DOHH2 (cell line): ENCODE results near the gene CD302.

Experiments
- CTCF ChIP-seq: fragments of 200-600 bp; sonication (generic); IDR thresholded peaks from one replicate; pipeline ENCODE4 v1.5.1; 2014; ENCODE audit warnings: antibody characterized with exemption, mild to moderate bottlenecking, low read depth, low read length; ENCODE audit not compliant: poor library complexity, severe bottlenecking
- EZH2phosphoT487 ChIP-seq: fragments of 200-600 bp; sonication (generic); IDR thresholded peaks from 2 replicates; pipeline ENCODE4 v1.6.1; 2017; ENCODE audit warnings: borderline replicate concordance, mild to moderate bottlenecking, antibody characterized with exemption, low read length, moderate library complexity, mixed read lengths

DNA sequence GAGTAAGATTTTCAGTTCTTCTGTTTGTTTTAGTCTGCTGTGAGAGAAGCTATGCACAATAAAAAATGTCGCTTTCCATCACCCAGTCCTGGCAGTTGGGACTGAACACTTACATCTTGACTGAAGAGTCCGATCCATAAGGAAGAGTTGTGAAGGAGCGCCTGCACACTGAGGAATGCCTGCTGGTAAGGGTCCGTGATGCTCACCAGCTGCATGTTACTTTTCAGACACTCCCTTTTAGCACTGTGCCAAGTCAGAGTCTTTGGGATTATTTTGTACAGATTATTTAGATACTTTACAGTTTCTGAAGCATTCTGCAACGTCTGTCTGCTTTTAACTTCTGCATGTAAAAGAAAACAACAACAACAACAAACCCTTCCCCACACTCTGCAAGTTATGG is 42.6 kb upstream of the CD302 start:
- no peak for TF ChIP-seq CTCF
- no peak for TF ChIP-seq EZH2phosphoT487
